Fibroblast of pulmonary artery (primary cell): ENCODE data around the gene GRIN3A.

ENCODE experiments used
- DNase-seq: peaks from one replicate; pipeline ENCODE4 v3.0.0-alpha.2; 2010; ENCODE audit warnings: low read depth
- H3K4me3 ChIP-seq: replicated peaks from 2 replicates; pipeline ENCODE4 v1.5.1; 2011; ENCODE audit warnings: low read depth, mild to moderate bottlenecking, control low read depth, low read length, moderate library complexity
- CTCF ChIP-seq: IDR thresholded peaks from 2 replicates; pipeline ENCODE4 v1.5.1; 2011; ENCODE audit warnings: mild to moderate bottlenecking, control low read depth, low read length, inconsistent platforms; ENCODE audit errors: missing control alignments

GRIN3A gene

GRCh38 chr9:101652601-101653175 lies 85.8 kb downstream of the GRIN3A start:
- DNase-seq: no peak
- no peak overlapping the region for H3K4me3 ChIP-seq
- TF ChIP-seq CTCF: no peak

- no peak for TF ChIP-seq CTCF
- DNase-seq: no peak
Measured at GRCh38 chr9:101650142-101650541, 88.3 kb downstream of the GRIN3A start.

GRCh38 chr9:101648493-101648892 lies 90.0 kb downstream of the GRIN3A start:
- no peak for TF ChIP-seq CTCF
- no peak for DNase-seq
- H3K4me3 ChIP-seq: no peak overlapping the region

More at GRCh38 chr9:101650142-101650541, 88.3 kb downstream of the GRIN3A start:
- no peak overlapping the region for H3K4me3 ChIP-seq

GRCh38 chr9:101639785-101640665 lies 98.4 kb downstream of the GRIN3A start:
- no peak overlapping the region for H3K4me3 ChIP-seq
- no peak for TF ChIP-seq CTCF
- DNase-seq: no peak

GRCh38 chr9:101639311-101639710 lies 99.1 kb downstream of the GRIN3A start:
- no peak overlapping the region for H3K4me3 ChIP-seq
- no peak for TF ChIP-seq CTCF
- DNase-seq: no peak

- DNase-seq: no peak
Measured at GRCh38 chr9:101636247-101636646, 102.2 kb downstream of the GRIN3A start.

More at GRCh38 chr9:101636247-101636646, 102.2 kb downstream of the GRIN3A start:
- no peak overlapping the region for H3K4me3 ChIP-seq
- no peak for TF ChIP-seq CTCF
